ENCODE data around the gene CCDC88C. TPM values are rescaled to one million over a fixed set of nuclear protein-coding genes. Genes with fewer than 3 reads are reported as not detected.

The CCDC88C gene
- total RNA-seq, 1 experiment from 2014 or later = 19.7 TPM

- Histone ChIP-seq H4K20me1 (ENCODE audit: low read length) (no peaks in the 10 kb centered on the region), H3K4me1 (ENCODE audit: insufficient read depth, low read length) (peaks cover 10% of the 10 kb centered on the region; the same call in 1 of the 2 replicates), H3K9me3 (ENCODE audit: low read length) (no peaks in the 10 kb centered on the region), H3K27me3 (ENCODE audit: low read length) (no peaks in the 10 kb centered on the region), H3K36me3 (ENCODE audit: low read depth, low read length) (no peaks in the 10 kb centered on the region), H3K27ac (ENCODE audit: low read length) (no peak overlapping the region), H3F3A (ENCODE audit: low read length, unreplicated experiment) (no peaks in the 10 kb centered on the region), H3K4me3 (ENCODE audit: low read length) (no peak overlapping the region), H3K4me2 (ENCODE audit: low read length) (no peak overlapping the region), H2AFZ (ENCODE audit: low read length) (no peak overlapping the region), H3K9me2 (replicated peaks; ENCODE audit: low read length) (no peaks in the 10 kb centered on the region), H3K9ac (ENCODE audit: low read length) (no peak overlapping the region), H3K79me2 (ENCODE audit: low read length) (no peaks in the 10 kb centered on the region)
- CTCF ChIA-PET = no interaction called here
- no TSS peak for BruUV-seq (replicated peaks)
- POLR2A ChIA-PET (ENCODE audit: unreplicated experiment) = no interaction called here
- DNase-seq (no peak), ATAC-seq (no peak)
- intact Hi-C loops (cut with micrococcal nuclease) = no loop called here
- TF ChIP-seq EZH2phosphoT487 (IDR thresholded peaks at IDR 0.05; ENCODE audit: borderline replicate concordance, low read length) (no peak), EZH2 (IDR thresholded peaks at IDR 0.05; ENCODE audit: low read length, unreplicated experiment) (no peak), CTCF (conservative IDR thresholded peaks at IDR 0.05; ENCODE audit: low read depth, low read length) (no peak)
These were observed 84.5 kb downstream of the CCDC88C start for GRCh38 chr14:91332986-91333649.

DNA sequence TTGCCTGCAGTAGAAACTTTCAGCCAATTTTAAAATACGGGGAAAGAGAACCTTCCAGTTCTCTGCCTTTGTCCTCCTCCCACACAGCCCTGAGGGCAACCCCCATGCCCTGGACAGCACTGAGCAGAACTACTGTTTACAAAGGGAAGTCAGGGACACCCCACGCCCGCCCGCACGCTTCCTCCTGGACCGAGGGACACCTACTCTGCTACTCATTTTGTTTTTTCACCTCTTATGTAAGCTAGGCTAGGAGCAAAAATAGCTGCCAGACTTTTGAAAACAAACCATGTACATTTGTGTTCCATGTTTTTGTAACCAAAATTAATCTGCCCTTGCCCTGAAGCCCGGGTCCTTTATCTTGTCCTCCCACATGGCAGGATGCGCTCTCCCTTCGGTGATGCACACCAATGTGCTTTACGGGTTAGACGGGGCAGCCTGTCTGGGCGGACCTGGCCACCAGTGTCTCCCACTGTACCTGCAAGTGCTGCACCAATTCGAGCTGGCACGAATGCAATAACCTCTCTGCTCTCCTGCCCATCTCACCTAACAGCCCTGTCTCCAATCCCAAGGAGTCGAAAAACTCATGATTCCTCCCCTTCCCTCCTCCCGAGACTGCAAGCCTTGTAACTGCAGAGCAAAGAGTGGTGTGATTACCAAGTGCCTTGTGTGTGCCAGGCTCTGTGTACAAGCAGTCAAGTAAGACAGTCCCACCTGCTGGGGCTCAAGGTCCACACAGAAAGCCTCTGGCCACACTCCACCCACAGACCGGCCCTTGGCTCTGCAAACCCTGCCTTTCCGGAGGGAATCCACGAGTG is 85.2 kb downstream of the CCDC88C start:
- POLR2A ChIA-PET (ENCODE audit: unreplicated experiment) = interaction anchor here (0.5 kb wide), 1 partner anchor 1455 kb away, joined by 4 read pairs; no protein-coding TSS in a partner anchor
- CTCF ChIA-PET = interaction anchor here (0.5 kb wide), 1 partner anchor 91 kb away, joined by 4 read pairs; no protein-coding TSS in a partner anchor
- peak; percentile 71 for ATAC-seq

More for the DNA sequence above, 85.2 kb downstream of the CCDC88C start:
- Histone ChIP-seq H3K9me2 (replicated peaks; ENCODE audit: low read length) (no peaks in the 10 kb centered on the region), H3K9me3 (ENCODE audit: low read length) (no peaks in the 10 kb centered on the region), H2AFZ (ENCODE audit: low read length) (no peak overlapping the region), H3F3A (ENCODE audit: low read length, unreplicated experiment) (no peaks in the 10 kb centered on the region), H3K36me3 (ENCODE audit: low read depth, low read length) (no peaks in the 10 kb centered on the region), H3K79me2 (ENCODE audit: low read length) (no peaks in the 10 kb centered on the region), H3K4me3 (ENCODE audit: low read length) (no peak overlapping the region), H3K9ac (ENCODE audit: low read length) (no peak overlapping the region), H3K4me2 (ENCODE audit: low read length) (no peak overlapping the region), H4K20me1 (ENCODE audit: low read length) (no peaks in the 10 kb centered on the region), H3K27ac (ENCODE audit: low read length) (no peak overlapping the region), H3K4me1 (ENCODE audit: insufficient read depth, low read length) (peaks cover 10% of the 10 kb centered on the region; the same call in 1 of the 2 replicates), H3K27me3 (ENCODE audit: low read length) (no peaks in the 10 kb centered on the region)
- TF ChIP-seq EZH2phosphoT487 (IDR thresholded peaks at IDR 0.05; ENCODE audit: borderline replicate concordance, low read length) = no peak
- TF ChIP-seq CTCF (conservative IDR thresholded peaks at IDR 0.05; ENCODE audit: low read depth, low read length) = no peak
- no peak for TF ChIP-seq EZH2 (IDR thresholded peaks at IDR 0.05; ENCODE audit: low read length, unreplicated experiment)
- intact Hi-C loops (cut with micrococcal nuclease) = no loop called here
- DNase-seq = no peak
- BruUV-seq (replicated peaks) = no TSS peak

All from PC-3 (cell line).